SK-N-DZ (cell line): ENCODE data around the gene TSSC4. TPM values are rescaled to one million over a fixed set of nuclear protein-coding genes. Genes with fewer than 3 reads are reported as not detected.
"Not testable (repeated sequence)": the region's sequence is repeated elsewhere in the genome, so short reads cannot be mapped to it uniquely, and the experiment has no call there.

Source experiments
- DNase-seq: peaks from one replicate; pipeline ENCODE4 v3.0.0-alpha.2; 2015; ENCODE audit warnings: low spot score
- polyA plus RNA-seq, 2 experiments: library from polyadenylated mRNA; depleted of rRNA; stranded (reverse); fragments of >200 nt; gene quantifications; 2 replicates each; pipeline ENCODE4 v1.2.3, GENCODE V29; 2014

The TSSC4 gene
- polyA plus RNA-seq (2014; cell fraction: cytosol; rRNA removed) = 61.2 and 72.3 TPM in 2 replicates
- polyA plus RNA-seq (2014; cell fraction: nucleus; rRNA removed) = 62.2 and 69.1 TPM in 2 replicates

- peak; percentile 100 for DNase-seq
Observed at GRCh38 chr11:2400069-2400761, at the start of gene TSSC4. TSSC4 (plus strand) TSS chr11:2400750; CDS start chr11:2402634, 1,884 bp downstream.

DNA sequence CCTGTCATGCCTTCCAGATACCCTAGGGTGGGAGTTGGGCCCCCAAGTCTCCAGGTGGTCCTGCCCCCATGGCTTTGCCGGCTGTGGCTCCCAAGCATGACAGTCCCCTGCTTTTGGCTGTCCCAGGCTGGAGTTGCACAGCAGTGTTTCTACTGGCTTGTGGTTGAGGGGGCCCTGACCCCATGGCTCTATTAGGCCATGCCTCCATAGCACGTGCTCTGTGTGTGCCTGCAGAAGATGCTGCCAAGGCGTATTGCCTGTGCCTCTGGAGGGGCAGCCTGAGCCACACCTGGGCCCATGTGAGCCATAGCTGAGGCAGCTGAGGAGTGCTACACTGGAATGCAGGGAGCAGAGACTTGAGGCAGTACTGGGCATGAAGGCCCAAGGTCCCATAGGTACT, 48.8 kb upstream of the TSSC4 start:
- no peak for DNase-seq

GRCh38 chr11:2352420-2352819, 48.1 kb upstream of the TSSC4 start:
- no peak for DNase-seq

- DNase-seq = no peak
Observed at GRCh38 chr11:2355000-2355644, 45.4 kb upstream of the TSSC4 start.

DNA sequence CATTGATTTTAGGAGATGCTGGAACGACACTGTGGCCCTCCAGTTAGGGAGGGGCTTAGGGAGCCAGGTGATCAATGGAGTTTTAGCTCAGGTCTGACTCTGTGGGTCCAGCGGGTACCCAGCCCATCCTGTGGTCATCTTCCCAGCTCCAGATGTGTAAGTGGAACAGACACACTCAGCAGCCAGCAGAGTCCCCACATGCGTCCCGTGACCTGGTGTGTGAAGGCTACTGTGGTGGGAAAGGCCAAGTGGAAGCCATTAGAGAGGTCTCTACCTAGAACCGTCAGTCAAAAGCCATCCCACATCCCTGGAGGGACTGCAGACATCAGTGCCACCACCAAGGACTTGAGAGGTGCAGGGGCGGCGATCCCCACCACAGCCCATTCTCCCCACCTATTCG, 43.3 kb upstream of the TSSC4 start:
- no peak for DNase-seq

DNA sequence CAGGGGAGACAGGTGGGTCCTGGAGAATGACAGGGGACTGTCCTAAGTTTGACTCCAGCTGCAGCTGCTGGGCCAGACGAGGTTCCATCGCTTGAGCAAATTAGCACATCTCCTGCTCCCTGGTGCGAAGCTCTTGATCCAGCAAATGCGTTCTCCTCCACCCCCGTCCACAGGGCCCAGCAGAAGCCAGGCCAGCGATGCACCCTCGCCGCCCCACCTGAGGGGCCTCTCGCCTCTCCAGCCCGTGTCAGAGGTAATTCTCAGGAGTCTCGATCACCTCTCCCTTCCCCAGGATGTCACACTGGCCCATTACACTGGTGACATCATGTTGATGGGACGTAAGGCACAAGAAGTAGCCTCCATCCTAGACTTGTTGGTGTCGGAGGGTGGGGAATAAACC, 42.9 kb upstream of the TSSC4 start:
- DNase-seq = not testable (repeated sequence)

GRCh38 chr11:2358754-2359442, 41.7 kb upstream of the TSSC4 start:
- DNase-seq = no peak

DNA sequence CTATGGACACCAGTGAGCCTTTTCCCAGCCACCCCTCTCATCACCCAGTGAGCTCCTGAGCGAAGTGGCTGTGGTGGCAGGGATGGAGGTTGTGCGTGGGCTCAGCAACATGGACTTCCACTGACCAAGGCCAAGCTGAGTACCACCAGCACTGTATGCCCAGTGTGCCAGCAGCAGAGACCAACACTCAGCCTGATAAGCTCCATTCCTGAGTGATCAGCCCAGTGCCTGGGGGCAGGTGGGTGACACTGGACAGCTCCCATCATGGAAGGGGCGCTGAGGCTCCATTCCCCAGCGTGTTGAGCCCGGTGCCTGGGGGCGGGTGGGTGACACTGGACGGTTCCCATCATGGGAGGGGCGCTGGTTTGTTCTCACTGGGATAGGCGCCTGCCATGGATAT, 41.0 kb upstream of the TSSC4 start:
- DNase-seq = no peak

GRCh38 chr11:2360081-2360642, 40.4 kb upstream of the TSSC4 start:
- no peak for DNase-seq

- DNase-seq = no peak
Observed at GRCh38 chr11:2361565-2361964, 39.0 kb upstream of the TSSC4 start.

DNA sequence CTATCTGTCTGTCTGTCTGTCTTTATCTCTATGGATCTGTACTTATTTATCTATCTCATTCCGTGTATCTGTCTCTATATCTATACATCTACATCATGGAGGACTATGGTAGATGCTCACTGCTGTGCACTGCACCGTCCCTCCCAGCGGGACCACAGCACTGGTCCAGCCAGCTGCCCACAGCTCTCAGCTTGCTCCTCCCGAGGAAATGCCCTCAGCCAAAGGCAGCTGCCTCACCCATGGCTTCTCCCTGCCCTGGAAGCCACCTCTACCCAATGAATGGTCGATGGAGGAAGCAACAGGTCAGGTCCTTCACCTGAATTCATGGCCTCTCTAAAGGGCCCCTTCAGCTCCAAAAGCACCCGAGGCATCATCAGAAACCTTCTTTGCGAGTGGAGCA, 38.1 kb upstream of the TSSC4 start:
- no peak for DNase-seq

DNA sequence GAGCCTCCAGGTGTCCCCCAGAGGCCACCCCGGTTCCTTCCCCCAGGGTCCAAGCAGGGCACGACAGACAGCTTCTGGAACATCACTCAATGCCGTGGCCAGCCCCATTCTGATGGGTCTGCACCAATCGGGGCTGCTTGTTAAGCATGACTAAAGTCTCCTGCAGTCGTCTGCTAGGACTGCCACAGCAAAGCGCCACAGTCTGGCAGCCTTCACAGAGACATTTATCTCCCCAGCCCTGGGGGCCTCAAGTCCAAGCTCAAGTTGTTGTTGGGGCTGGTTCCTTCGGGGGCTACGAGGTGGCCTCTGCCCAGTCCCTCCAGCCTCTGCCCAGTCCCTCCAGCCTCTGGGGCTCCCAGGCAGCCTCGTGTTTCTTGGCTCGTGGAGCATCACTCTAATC, 37.4 kb upstream of the TSSC4 start:
- DNase-seq = no peak

- peak; percentile 20 for DNase-seq
Observed at GRCh38 chr11:2363577-2364370, 36.8 kb upstream of the TSSC4 start.

DNA sequence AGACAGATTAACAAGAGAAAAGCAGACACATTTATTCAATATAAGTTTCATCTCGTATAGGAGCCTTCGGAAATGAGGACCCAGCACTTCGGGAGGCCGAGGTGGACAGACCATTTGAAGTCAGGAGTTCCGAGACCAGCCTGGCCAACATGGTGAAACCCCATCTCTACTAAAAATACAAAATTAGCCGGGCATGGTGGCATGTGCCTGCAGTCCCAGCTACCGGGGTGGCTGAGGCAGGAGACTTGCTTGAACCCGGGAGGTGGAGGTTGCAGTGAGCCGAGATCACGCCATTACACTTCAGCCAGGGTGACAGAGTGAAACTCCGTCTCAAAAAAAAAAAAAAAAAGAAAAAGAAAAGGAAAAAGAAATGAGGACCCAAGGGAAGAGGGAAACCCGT, 36.2 kb upstream of the TSSC4 start:
- not testable (repeated sequence) for DNase-seq

- DNase-seq = no peak
Observed at GRCh38 chr11:2365571-2366210, 34.9 kb upstream of the TSSC4 start.

DNA sequence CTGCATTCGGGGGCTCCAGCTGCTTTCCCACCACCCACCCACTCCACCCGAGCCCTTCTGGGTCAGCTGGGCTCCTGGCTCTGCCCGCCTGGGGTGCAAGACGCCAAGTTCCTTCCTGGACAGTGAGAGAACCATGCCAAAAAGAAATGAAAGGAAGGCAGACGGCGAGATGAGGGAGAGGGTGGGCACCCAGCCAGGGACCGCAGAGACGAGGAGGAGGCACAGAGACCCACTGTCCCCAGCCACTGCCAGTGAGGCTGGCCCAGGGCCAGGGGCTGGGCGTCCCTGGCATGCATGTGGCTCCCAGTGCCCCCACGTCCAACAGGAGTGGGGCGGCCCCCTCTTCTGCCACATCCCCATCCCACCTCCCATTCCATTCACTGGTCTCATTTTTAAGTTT, 34.3 kb upstream of the TSSC4 start:
- no peak for DNase-seq

DNA sequence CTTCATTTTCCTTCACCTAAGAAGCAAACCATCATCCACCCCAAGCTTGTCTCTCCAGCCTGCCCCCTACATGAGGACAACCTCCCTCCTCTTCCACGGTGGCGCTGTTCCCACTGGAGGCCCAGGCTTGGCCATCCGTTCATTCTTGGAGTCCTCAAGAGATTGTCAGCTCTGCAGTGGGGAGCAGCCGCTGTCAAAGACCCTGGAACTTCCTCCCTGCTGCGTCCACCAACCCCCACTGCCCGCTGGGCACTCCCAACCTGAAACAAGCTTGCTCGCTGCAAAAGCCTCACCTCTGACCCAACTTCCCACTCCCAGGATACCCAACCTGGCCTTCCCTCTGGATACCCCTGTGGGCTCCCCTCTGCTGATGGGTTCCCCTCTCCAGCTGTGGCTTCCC, 33.8 kb upstream of the TSSC4 start:
- DNase-seq = no peak

DNA sequence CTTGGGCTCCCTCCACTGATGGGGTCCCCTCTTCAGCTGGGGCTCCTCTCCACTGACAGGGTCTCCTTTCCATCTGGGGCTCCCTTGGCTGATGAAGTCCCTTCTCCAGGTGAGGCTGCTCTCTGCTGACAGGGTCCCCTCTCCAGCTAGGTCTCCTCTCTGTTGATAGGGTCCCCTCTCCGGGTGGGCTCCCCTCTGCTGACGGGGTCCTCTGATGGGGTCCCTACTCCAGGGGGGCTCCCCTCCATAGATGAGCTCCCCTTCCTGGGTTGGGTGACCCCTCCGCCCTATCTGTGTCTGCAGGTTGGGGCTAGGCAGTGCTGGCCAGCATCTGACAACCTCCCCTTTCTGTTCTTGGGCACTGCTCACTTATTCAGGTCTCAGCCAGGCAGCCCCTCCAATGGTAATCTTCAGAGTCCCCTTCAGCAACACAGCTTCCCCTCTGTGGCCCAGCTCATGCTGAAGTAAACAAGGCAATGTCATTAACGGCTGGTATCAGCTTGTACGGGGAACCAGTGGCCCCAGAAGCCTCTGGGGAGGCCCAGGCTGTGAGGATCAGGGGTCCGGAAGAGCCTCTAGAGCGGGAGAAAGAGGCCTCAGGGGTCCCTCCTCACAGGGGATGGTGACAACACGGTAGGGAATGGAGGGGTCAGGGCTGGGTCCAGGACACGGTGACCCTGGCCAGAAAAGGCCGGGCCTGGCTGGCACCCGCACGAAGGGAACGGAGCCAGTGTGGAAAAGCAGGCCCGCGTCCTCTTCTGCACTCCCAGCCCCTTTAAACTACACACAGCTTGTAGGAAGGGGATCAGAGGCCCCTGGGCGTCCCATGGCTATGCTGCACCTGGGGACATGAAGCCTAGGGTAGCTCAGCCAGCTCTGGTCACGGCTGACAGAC, 33.0 kb upstream of the TSSC4 start:
- DNase-seq = no peak

- DNase-seq = no peak
Observed at GRCh38 chr11:2368178-2368850, 32.2 kb upstream of the TSSC4 start.

DNA sequence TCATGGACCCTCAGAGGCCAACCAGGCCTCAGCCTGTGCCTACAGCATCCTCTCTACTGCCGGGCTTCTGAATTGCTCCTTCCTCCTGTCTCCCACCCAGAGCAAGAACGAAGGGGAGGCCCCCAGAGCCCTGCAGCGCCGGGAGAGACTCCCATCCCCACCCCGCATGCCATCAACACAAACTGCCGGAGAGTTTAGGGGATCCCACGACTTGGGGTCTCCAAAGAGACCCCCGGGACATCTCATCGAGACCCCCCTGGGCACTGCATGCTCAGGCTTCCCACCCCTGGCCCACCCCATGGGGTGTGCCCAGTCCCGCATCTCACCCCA, 31.7 kb upstream of the TSSC4 start:
- no peak for DNase-seq
